ENCODE results near the gene CAAP1. TPM values are rescaled to one million over a fixed set of nuclear protein-coding genes. Genes with fewer than 3 reads are reported as not detected.

Gene CAAP1
- total and polyA plus RNA-seq, 4 donors = 21.1 to 33.7 (median 25.3) TPM

GRCh38 chr9:26807161-26807560 lies 85.4 kb downstream of the CAAP1 start:
- Histone ChIP-seq H3K27ac (ENCODE audit: low read depth, low read length) (no peak overlapping the region), H3K4me1 (ENCODE audit: control insufficient read depth, insufficient read depth, low read length) (no peaks in the 10 kb centered on the region), H3K27me3 (ENCODE audit: control insufficient read depth, insufficient read depth, low read length) (no peaks in the 10 kb centered on the region), H3K9me3 (ENCODE audit: control insufficient read depth, insufficient read depth, low read length) (no peaks in the 10 kb centered on the region), H3K36me3 (ENCODE audit: control insufficient read depth, insufficient read depth, low read length) (no peaks in the 10 kb centered on the region), H3K4me3 (ENCODE audit: low read depth, low read length) (no peak overlapping the region)
- DNase-seq (ENCODE audit: low read depth in 4 of 6, low spot score in 6 of 6) = no peak
- 92% methylated on average over 2 of the region's 5 CpGs for WGBS (ENCODE audit: insufficient coverage)

DNA sequence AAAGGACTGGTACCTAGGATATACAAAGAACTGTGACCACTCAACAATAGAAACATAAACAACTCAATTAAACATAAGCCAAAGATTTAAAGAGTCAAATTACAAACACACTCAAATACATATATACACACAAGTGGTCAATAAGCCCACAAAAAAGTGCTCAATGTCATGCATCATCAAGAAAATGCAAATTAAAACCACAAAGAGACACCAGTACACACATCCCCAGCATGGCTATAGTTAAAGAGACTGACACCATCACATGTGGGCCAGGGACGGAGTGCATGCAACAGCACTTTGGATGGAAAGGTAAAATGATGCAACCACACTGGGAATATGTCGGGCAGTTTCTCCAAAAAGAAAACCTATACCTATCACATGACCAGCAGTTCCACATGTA lies 89.7 kb downstream of the CAAP1 start:
- Histone ChIP-seq H3K4me1 (ENCODE audit: control insufficient read depth, insufficient read depth, low read length) (no peaks in the 10 kb centered on the region), H3K4me3 (ENCODE audit: low read depth, low read length) (no peak overlapping the region), H3K36me3 (ENCODE audit: control insufficient read depth, insufficient read depth, low read length) (no peaks in the 10 kb centered on the region), H3K27ac (ENCODE audit: low read depth, low read length) (no peak overlapping the region), H3K9me3 (ENCODE audit: control insufficient read depth, insufficient read depth, low read length) (no peaks in the 10 kb centered on the region), H3K27me3 (ENCODE audit: control insufficient read depth, insufficient read depth, low read length) (no peaks in the 10 kb centered on the region)
- WGBS (ENCODE audit: insufficient coverage) = 93% methylated on average over 2 of the region's 2 CpGs
- no peak for DNase-seq (ENCODE audit: low read depth in 4 of 6, low spot score in 6 of 6)

DNA sequence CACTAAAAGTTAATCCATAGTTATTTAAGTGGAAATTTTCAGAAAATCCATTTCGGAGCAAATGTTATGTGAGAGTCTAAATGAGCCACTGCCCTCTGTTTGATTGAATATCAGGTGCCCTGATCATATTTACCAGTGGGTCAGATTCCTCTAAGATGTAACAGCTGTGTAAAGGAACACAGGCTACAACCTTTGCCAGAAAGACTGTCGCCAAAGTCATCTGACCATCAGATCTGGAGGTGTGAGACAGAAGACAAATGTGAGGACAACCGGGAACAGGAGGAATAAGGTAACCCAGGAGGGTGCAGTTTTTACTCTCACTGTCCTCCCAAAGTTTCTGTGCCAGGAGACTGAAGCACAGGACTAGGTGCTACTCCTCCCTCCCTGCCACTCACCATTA lies 90.8 kb downstream of the CAAP1 start:
- H3K27ac ChIP-seq (ENCODE audit: low read depth, low read length) = no peak overlapping the region
- H3K4me3 ChIP-seq (ENCODE audit: low read depth, low read length) = no peak overlapping the region
- H3K4me1 ChIP-seq (ENCODE audit: control insufficient read depth, insufficient read depth, low read length) = no peaks in the 10 kb centered on the region
- 100% methylated on average over 3 of the region's 3 CpGs for WGBS (ENCODE audit: insufficient coverage)
- no peaks in the 10 kb centered on the region for H3K9me3 ChIP-seq (ENCODE audit: control insufficient read depth, insufficient read depth, low read length)
- H3K36me3 ChIP-seq (ENCODE audit: control insufficient read depth, insufficient read depth, low read length) = no peaks in the 10 kb centered on the region
- no peak for DNase-seq (ENCODE audit: low read depth in 4 of 6, low spot score in 6 of 6)
- H3K27me3 ChIP-seq (ENCODE audit: control insufficient read depth, insufficient read depth, low read length) = no peaks in the 10 kb centered on the region

GRCh38 chr9:26800322-26800721 lies 92.3 kb downstream of the CAAP1 start:
- Histone ChIP-seq H3K27me3 (ENCODE audit: control insufficient read depth, insufficient read depth, low read length) (no peaks in the 10 kb centered on the region), H3K36me3 (ENCODE audit: control insufficient read depth, insufficient read depth, low read length) (no peaks in the 10 kb centered on the region), H3K9me3 (ENCODE audit: control insufficient read depth, insufficient read depth, low read length) (no peaks in the 10 kb centered on the region), H3K27ac (ENCODE audit: low read depth, low read length) (no peak overlapping the region), H3K4me1 (ENCODE audit: control insufficient read depth, insufficient read depth, low read length) (no peaks in the 10 kb centered on the region), H3K4me3 (ENCODE audit: low read depth, low read length) (no peak overlapping the region)
- no peak for DNase-seq (ENCODE audit: low read depth in 4 of 6, low spot score in 6 of 6)

GRCh38 chr9:26791274-26791673 lies 101.3 kb downstream of the CAAP1 start:
- no peaks in the 10 kb centered on the region for H3K9me3 ChIP-seq (ENCODE audit: control insufficient read depth, insufficient read depth, low read length)
- no peak for DNase-seq (ENCODE audit: low read depth in 4 of 6, low spot score in 6 of 6)
- H3K36me3 ChIP-seq (ENCODE audit: control insufficient read depth, insufficient read depth, low read length) = no peaks in the 10 kb centered on the region
- H3K4me1 ChIP-seq (ENCODE audit: control insufficient read depth, insufficient read depth, low read length) = no peaks in the 10 kb centered on the region
- no peaks in the 10 kb centered on the region for H3K27me3 ChIP-seq (ENCODE audit: control insufficient read depth, insufficient read depth, low read length)
- no CpG with 5 or more reads among the region's 5 CpGs for WGBS (ENCODE audit: insufficient coverage)
- no peak overlapping the region for H3K27ac ChIP-seq (ENCODE audit: low read depth, low read length)
- H3K4me3 ChIP-seq (ENCODE audit: low read depth, low read length) = no peak overlapping the region

Small RNAs within 50 kb of the gene (small RNA-seq; reads per million reads assigned to genes)
- not detected for gene RF00322 (ENCODE audit: low replicate concordance)
- not detected for gene RN7SL100P (ENCODE audit: low replicate concordance)

Other genes starting within 250 kb of the CAAP1 start
- gene PLAA, start 54.4 kb upstream of the CAAP1 start, total RNA-seq = 10 to 100 TPM; 19.2 to 36.9 TPM
- gene PLAA, start 54.4 kb upstream of the CAAP1 start, polyA plus RNA-seq (ENCODE audit: insufficient read length in 2 of 2) = 10 to 100 TPM; 34.5 to 37.0 TPM
- gene IFT74, start 63.6 kb upstream of the CAAP1 start, total RNA-seq = 10 to 100 TPM; 26.4 to 32.6 TPM
- 10 to 100 TPM; 13.8 to 13.9 TPM for gene IFT74, start 63.6 kb upstream of the CAAP1 start, polyA plus RNA-seq (ENCODE audit: insufficient read length in 2 of 2)
- not detected for gene LRRC19, start 112.9 kb upstream of the CAAP1 start, total RNA-seq
- gene LRRC19, start 112.9 kb upstream of the CAAP1 start, polyA plus RNA-seq (ENCODE audit: insufficient read length in 2 of 2) = under 1 TPM; 0.13 to 0.44 TPM
- gene TEK, start 216.4 kb upstream of the CAAP1 start, total RNA-seq = 10 to 100 TPM; 15.8 to 39.0 TPM
- 10 to 100 TPM; 12.0 to 13.4 TPM for gene TEK, start 216.4 kb upstream of the CAAP1 start, polyA plus RNA-seq (ENCODE audit: insufficient read length in 2 of 2)

Data from spinal cord (tissue), 10 donors.